Calu3 (cell line): ENCODE data around the gene PDZD2. TPM values are rescaled to one million over a fixed set of nuclear protein-coding genes. Genes with fewer than 3 reads are reported as not detected.

Source experiments
- BruUV-seq: library from RNA; stranded (reverse); fragments of 400-500 nt; replicated peaks from 2 replicates; lab custom pipeline; 2021; lab: Mats Ljungman, UMichigan
- CTCF ChIA-PET: fragments of 300-600 bp; sonication (Branson Sonifier 250); formaldehyde crosslinking; loops from one replicate; lab custom pipeline; 2022; ENCODE audit warnings: antibody characterized with exemption; lab: Charles Lee
- DNase-seq: peaks from one replicate; pipeline ENCODE4 v3.0.0; 2022
- H3K27ac Mint-ChIP-seq: one replicate; pipeline ENCODE4 v1.8.0; 2022; ENCODE audit warnings: mixed read lengths; ENCODE audit not compliant: unreplicated experiment
- H3K27me3 Mint-ChIP-seq: one replicate; pipeline ENCODE4 v1.8.0; 2022; ENCODE audit warnings: mixed read lengths; ENCODE audit not compliant: unreplicated experiment
- H3K36me3 Mint-ChIP-seq: one replicate; pipeline ENCODE4 v1.8.0; 2022; ENCODE audit warnings: mild to moderate bottlenecking, moderate library complexity, mixed read lengths; ENCODE audit not compliant: insufficient read depth, unreplicated experiment
- H3K4me1 Mint-ChIP-seq: one replicate; pipeline ENCODE4 v1.8.0; 2022; ENCODE audit warnings: mild to moderate bottlenecking, low read depth, mixed read lengths; ENCODE audit not compliant: unreplicated experiment
- H3K4me3 Mint-ChIP-seq: one replicate; pipeline ENCODE4 v1.8.0; 2022; ENCODE audit warnings: mild to moderate bottlenecking, low read depth, moderate library complexity, mixed read lengths; ENCODE audit not compliant: unreplicated experiment
- H3K9me3 Mint-ChIP-seq: one replicate; pipeline ENCODE4 v1.8.0; 2022; ENCODE audit warnings: low read depth, mixed read lengths; ENCODE audit not compliant: unreplicated experiment
- intact Hi-C: fragments of 100-400 bp; cut with micrococcal nuclease; formaldehyde crosslinking; loops from one replicate; pipeline ENCODE4 v1.10.0; 2022; ENCODE audit not compliant: unreplicated experiment
- total RNA-seq: library from RNA; stranded (reverse); gene quantifications from 2 replicates; pipeline ENCODE4 v1.2.3, GENCODE V29; 2022
- TF ChIP-seq, protein P1 (sequence below): fragments of 200-600 bp; IDR thresholded peaks from one replicate; pipeline ENCODE4 v1.8.0; 2022; ENCODE audit warnings: antibody characterized with exemption; ENCODE audit not compliant: unreplicated experiment

The PDZD2 gene
- total RNA-seq, 1 experiment from 2014 or later, result 0.97 TPM

DNA sequence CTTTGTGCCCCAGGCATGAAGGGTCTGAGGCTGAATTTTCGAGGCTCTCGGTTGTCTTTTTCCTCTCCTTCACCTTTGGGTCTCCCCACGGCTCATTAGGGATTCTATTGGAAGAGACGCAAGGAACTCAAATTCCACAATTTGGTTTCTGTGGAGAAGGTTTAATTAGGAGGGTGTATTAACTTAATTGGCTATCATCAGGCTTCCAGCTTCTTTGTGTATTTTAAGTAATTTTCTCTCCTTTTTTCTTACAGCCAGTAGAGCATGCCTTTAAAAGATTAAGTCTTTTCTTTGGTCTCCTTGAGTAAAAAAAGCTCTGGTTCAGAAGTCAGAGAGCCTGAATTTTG, 115.4 kb downstream of the PDZD2 start:
- CTCF ChIA-PET, result no interaction called here
- Mint-ChIP-seq H3K27me3 (peaks cover 51% of the 10 kb centered on the region), H3K4me1 (no peaks in the 10 kb centered on the region), H3K4me3 (no peak overlapping the region), H3K9me3 (no peaks in the 10 kb centered on the region), H3K36me3 (no peaks in the 10 kb centered on the region), H3K27ac (no peak overlapping the region)
- DNase-seq, result no peak
- BruUV-seq, result no TSS peak
- TF ChIP-seq, protein P1, sequence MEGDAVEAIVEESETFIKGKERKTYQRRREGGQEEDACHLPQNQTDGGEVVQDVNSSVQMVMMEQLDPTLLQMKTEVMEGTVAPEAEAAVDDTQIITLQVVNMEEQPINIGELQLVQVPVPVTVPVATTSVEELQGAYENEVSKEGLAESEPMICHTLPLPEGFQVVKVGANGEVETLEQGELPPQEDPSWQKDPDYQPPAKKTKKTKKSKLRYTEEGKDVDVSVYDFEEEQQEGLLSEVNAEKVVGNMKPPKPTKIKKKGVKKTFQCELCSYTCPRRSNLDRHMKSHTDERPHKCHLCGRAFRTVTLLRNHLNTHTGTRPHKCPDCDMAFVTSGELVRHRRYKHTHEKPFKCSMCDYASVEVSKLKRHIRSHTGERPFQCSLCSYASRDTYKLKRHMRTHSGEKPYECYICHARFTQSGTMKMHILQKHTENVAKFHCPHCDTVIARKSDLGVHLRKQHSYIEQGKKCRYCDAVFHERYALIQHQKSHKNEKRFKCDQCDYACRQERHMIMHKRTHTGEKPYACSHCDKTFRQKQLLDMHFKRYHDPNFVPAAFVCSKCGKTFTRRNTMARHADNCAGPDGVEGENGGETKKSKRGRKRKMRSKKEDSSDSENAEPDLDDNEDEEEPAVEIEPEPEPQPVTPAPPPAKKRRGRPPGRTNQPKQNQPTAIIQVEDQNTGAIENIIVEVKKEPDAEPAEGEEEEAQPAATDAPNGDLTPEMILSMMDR, result no peak
- intact Hi-C loops, result no loop called here

DNA sequence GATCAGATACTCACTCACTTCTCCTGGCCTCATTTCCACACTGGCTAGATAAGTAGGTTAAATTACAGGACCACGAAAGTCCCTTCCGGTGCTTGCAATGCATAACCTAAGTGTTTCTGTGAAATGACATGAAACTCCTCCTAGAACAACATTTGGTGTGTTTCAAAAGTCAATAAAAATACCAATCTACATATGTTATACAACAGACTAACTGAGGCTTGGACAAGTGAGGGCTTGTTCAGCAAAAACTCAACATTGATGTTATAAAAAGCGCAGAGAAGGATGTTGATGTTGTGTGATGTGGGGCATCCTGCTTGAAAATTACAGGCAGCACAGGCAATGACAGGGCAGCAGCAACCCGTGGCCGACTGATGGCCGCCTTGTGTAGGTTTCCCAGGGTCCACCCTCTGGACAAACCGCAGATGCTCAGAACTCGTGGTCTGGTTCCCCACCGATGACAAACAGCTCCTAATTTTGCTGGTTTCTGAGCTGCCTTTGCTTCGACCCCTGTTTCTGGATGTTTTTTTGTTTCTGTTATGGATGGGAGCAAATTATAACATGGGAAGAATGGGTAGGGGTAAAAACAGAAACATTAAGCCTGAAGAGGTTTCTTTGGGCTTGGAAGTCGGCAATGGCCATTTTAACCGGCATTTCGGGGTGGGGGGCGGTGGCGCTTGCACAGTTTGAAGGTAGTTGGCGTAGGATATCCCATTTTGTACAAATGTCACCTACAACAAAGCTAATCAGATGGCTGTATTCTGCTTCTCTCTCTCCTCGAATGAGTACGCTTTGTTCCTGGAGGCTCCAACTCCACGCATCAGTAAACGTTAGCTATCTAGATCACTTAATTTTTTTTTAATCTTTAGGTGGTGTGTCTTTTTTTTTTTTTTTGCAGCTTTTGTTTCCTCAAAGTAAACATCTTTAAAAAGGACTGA, 116.1 kb downstream of the PDZD2 start:
- Mint-ChIP-seq H3K4me3 (no peak overlapping the region), H3K36me3 (no peaks in the 10 kb centered on the region), H3K27ac (no peak overlapping the region), H3K27me3 (peaks cover 51% of the 10 kb centered on the region), H3K4me1 (no peaks in the 10 kb centered on the region), H3K9me3 (no peaks in the 10 kb centered on the region)
- CTCF ChIA-PET, result no interaction called here
- DNase-seq, result no peak
- no TSS peak for BruUV-seq
- intact Hi-C loops, result no loop called here
- TF ChIP-seq, protein P1, result no peak

DNA sequence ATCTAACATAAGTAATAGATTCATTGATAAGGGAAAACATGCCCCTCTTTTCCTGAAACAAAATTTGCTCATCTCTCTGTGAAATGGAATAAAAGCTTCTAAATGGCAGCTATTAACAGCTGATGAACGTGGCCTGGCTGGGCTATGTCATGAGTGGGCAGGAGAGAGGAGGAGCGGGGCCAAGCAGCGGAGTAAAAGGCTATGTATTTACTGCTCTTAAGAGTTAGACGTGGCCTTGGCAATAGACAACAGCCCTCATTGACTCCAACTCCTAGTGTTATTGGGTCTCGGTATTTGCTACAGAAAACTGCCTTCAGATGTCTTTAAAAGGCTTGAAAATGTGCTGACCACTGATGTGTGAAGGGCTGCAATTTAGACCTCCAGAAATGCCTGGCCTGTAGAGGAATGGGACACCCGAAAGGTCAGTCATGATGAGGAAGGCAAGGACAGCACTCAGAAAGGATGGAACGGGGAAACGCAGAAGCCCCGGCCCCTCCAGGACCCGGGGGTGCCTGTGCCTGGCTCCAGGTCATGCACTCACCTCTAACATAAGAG, 116.8 kb downstream of the PDZD2 start:
- intact Hi-C loops, result no loop called here
- Mint-ChIP-seq H3K27me3 (peaks cover 51% of the 10 kb centered on the region), H3K4me1 (no peaks in the 10 kb centered on the region), H3K9me3 (no peaks in the 10 kb centered on the region), H3K27ac (no peak overlapping the region), H3K4me3 (no peak overlapping the region), H3K36me3 (no peaks in the 10 kb centered on the region)
- no peak for DNase-seq
- BruUV-seq, result no TSS peak
- CTCF ChIA-PET, result no interaction called here
- TF ChIP-seq, protein P1, result no peak

DNA sequence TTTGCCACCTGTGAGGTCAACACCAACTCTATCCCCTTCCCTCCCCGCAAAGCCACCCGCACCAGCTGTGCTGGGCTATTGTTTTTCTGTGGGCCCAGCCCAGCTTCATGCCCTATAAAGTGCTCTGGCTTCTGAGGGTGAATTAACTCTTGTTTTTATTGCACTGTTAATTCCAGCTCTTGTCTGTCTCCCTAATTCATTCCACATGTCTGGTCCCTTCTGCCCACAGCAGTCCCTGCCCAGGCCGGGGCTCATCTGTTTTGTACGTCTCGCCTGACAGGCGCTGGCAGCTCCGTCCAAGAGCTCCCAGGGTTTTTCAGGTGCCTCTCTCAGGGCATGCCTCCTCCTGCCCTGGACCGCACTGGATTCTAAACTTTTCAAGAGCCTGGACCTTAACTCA, 118.9 kb downstream of the PDZD2 start:
- no peak for DNase-seq
- H3K27me3 Mint-ChIP-seq, result peaks cover 60% of the 10 kb centered on the region
- no peak overlapping the region for H3K27ac Mint-ChIP-seq
- H3K4me3 Mint-ChIP-seq, result no peak overlapping the region
- TF ChIP-seq, protein P1, result no peak
- H3K4me1 Mint-ChIP-seq, result no peaks in the 10 kb centered on the region
- H3K9me3 Mint-ChIP-seq, result no peaks in the 10 kb centered on the region
- no peaks in the 10 kb centered on the region for H3K36me3 Mint-ChIP-seq
- intact Hi-C loops, result no loop called here
- BruUV-seq, result no TSS peak
- CTCF ChIA-PET, result interaction anchor here (0.7 kb wide), 1 partner anchor 305 kb away, joined by 3 read pairs; no protein-coding TSS in a partner anchor
